HepG2 (cell line): ENCODE data around the gene PCDHGA11. TPM values are rescaled to one million over a fixed set of nuclear protein-coding genes. Genes with fewer than 3 reads are reported as not detected.

Source experiments
- ATAC-seq: fragments of 200-7000 bp; cut with Tn5 transposase; 3 replicates; pipeline ENCODE4 v1.9.1; 2020; ENCODE audit warnings: mild to moderate bottlenecking, moderate library complexity
- BruUV-seq: library from RNA; stranded (reverse); fragments of 400-500 nt; replicated peaks from 2 replicates; lab custom pipeline; 2021; lab: Mats Ljungman, UMichigan
- CTCF ChIA-PET: fragments of 300-600 bp; formaldehyde crosslinking; extraction: SDS; loops from one replicate; lab custom pipeline; 2021; ENCODE audit warnings: low total read pairs, inconsistent platforms, low intra/inter-chr PET ratio; lab: Yijun Ruan, JAX
- POLR2A ChIA-PET: fragments of 350-600 bp; sonication (Branson Sonifier 250); formaldehyde crosslinking; loops from one replicate; lab custom pipeline; 2020; ENCODE audit warnings: antibody characterized with exemption, inconsistent platforms; lab: Yijun Ruan, JAX
- DNase-seq: peaks from one replicate; pipeline ENCODE4 v3.0.0-alpha.2; 2015; ENCODE audit warnings: low spot score
- FAIRE-seq: peaks from 3 replicates; lab custom pipeline; 2011; peaks lifted over from hg19 to GRCh38; lab: Jason Lieb, UNC
- H2AFZ ChIP-seq: one replicate; pipeline ENCODE4 v1.6.1; 2011; ENCODE audit warnings: low read length, inconsistent platforms
- H3K27ac ChIP-seq: fragments of 300-600 bp; 3 replicates; pipeline ENCODE4 v1.8.0; 2011; ENCODE audit warnings: mixed run types, mild to moderate bottlenecking, mixed read lengths, low read length, inconsistent platforms; ENCODE audit not compliant: insufficient read depth; ENCODE audit errors: extremely low read length
- H3K27me3 ChIP-seq, 2 experiments: fragments of 200-600 bp in 1 of 2; 2 replicates in 1 of 2; 3 replicates in 1 of 2; pipeline versions ENCODE4 v1.6.0 to v1.8.0; 2011; ENCODE audit warnings: low read length in 2 of 2, mild to moderate bottlenecking in 2 of 2, moderate library complexity in 2 of 2, inconsistent platforms in 1 of 2; ENCODE audit not compliant: insufficient read depth in 2 of 2, control insufficient read depth in 1 of 2
- H3K36me3 ChIP-seq, 2 experiments: fragments of 200-600 bp in 1 of 2; replicated peaks in 1 of 2; 2 replicates in 1 of 2; 3 replicates in 1 of 2; pipeline versions ENCODE4 v1.5.1 to v1.8.0; 2011; ENCODE audit warnings: low read length in 2 of 2, inconsistent platforms in 1 of 2; ENCODE audit not compliant: insufficient read depth in 2 of 2, control insufficient read depth in 1 of 2
- H3K4me1 ChIP-seq: 2 replicates; pipeline ENCODE4 v1.5.1; 2012; ENCODE audit warnings: low read length, inconsistent platforms; ENCODE audit not compliant: insufficient read depth
- H3K4me2 ChIP-seq: 2 replicates; pipeline ENCODE4 v1.6.0; 2011; ENCODE audit warnings: low read depth, low read length, inconsistent platforms
- H3K4me3 ChIP-seq, 3 experiments: fragments of 200-600 bp in 1 of 3; sonication (generic), shearing (Covaris generic) in 1 of 3; replicated peaks in 1 of 3; 2 replicates each; pipeline ENCODE4 v1.5.1; 2011 to 2016; ENCODE audit warnings: low read length in 3 of 3, inconsistent platforms in 2 of 3, low read depth in 2 of 3, mild to moderate bottlenecking in 2 of 3, control low read depth in 1 of 3, mixed read lengths in 1 of 3; ENCODE audit not compliant: insufficient read depth in 1 of 3
- H3K79me2 ChIP-seq: one replicate; pipeline ENCODE4 v1.6.1; 2011; ENCODE audit warnings: low read length, inconsistent platforms; ENCODE audit not compliant: insufficient read depth
- H3K9ac ChIP-seq: 2 replicates; pipeline ENCODE4 v1.6.0; 2011; ENCODE audit warnings: mild to moderate bottlenecking, low read depth, low read length, inconsistent platforms; ENCODE audit not compliant: insufficient read depth
- H3K9me3 ChIP-seq: 2 replicates; pipeline ENCODE4 v1.5.1; 2012; ENCODE audit warnings: mild to moderate bottlenecking, low read length
- H4K20me1 ChIP-seq: 2 replicates; pipeline ENCODE4 v1.6.0; 2011; ENCODE audit warnings: inconsistent platforms, mild to moderate bottlenecking, low read length, moderate library complexity; ENCODE audit not compliant: insufficient read depth
- BCLAF1 ChIP-seq: fragments of 450-650 bp; IDR thresholded peaks from 2 replicates; pipeline ENCODE4 v1.6.1; 2017; ENCODE audit warnings: mild to moderate bottlenecking
- CCAR2 ChIP-seq: fragments of 200-400 bp; formaldehyde crosslinking; optimal IDR thresholded peaks from 2 replicates; pipeline ENCODE3; 2018; ENCODE audit warnings: low read depth, mild to moderate bottlenecking, low read length, moderate library complexity
- DMAP1 ChIP-seq: IDR thresholded peaks from 2 replicates; pipeline ENCODE4 v1.6.1; 2016
- HDAC2 ChIP-seq: sonication (generic); formaldehyde crosslinking; IDR thresholded peaks from 2 replicates; pipeline ENCODE4 v1.4.0; 2020; ENCODE audit warnings: missing genetic modification reagents
- HMGA1 ChIP-seq: sonication (generic); formaldehyde crosslinking; conservative IDR thresholded peaks from 2 replicates; pipeline ENCODE4 v1.4.0; 2020; ENCODE audit warnings: missing genetic modification reagents
- KMT2A ChIP-seq: sonication (generic); formaldehyde crosslinking; IDR thresholded peaks from 2 replicates; pipeline ENCODE4 v1.4.0; 2020; ENCODE audit warnings: missing genetic modification reagents
- MAFF ChIP-seq: IDR thresholded peaks from 2 replicates; pipeline ENCODE4 v1.6.1; 2011; ENCODE audit warnings: low read depth, low read length, improper control_type of control experiment
- TGIF2 ChIP-seq: IDR thresholded peaks from 2 replicates; pipeline ENCODE4 v1.6.1; 2016; ENCODE audit warnings: control low read depth, missing compliant biosample characterization
- ZNF234 ChIP-seq: sonication (generic); formaldehyde crosslinking; conservative IDR thresholded peaks from 2 replicates; pipeline ENCODE4 v1.5.1; 2020; ENCODE audit warnings: mild to moderate bottlenecking, missing genetic modification reagents
- ZNF382 ChIP-seq: sonication (generic); formaldehyde crosslinking; IDR thresholded peaks from 2 replicates; pipeline ENCODE4 v1.5.0; 2020; ENCODE audit warnings: missing genetic modification reagents, mild to moderate bottlenecking, borderline replicate concordance
- ZNF441 ChIP-seq: sonication (generic); formaldehyde crosslinking; IDR thresholded peaks from 2 replicates; pipeline ENCODE4 v1.7.0; 2021; ENCODE audit warnings: missing genetic modification reagents, borderline replicate concordance
- ZNF574 ChIP-seq: sonication (generic); formaldehyde crosslinking; IDR thresholded peaks from 2 replicates; pipeline ENCODE4 v1.4.0; 2020; ENCODE audit warnings: missing genetic modification reagents
- ZNF614 ChIP-seq: IDR thresholded peaks from 2 replicates; pipeline ENCODE4 v1.6.1; 2018; ENCODE audit warnings: missing biosample characterization, missing genetic modification reagents, inconsistent platforms, borderline replicate concordance
- ZNF629 ChIP-seq: sonication (generic); formaldehyde crosslinking; conservative IDR thresholded peaks from 2 replicates; pipeline ENCODE4 v1.5.0; 2020; ENCODE audit warnings: missing genetic modification reagents
- ZNF781 ChIP-seq: sonication (generic); formaldehyde crosslinking; IDR thresholded peaks from 2 replicates; pipeline ENCODE4 v1.5.1; 2020; ENCODE audit warnings: borderline replicate concordance, mild to moderate bottlenecking, missing genetic modification reagents; ENCODE audit errors: not compliant biosample characterization
- ZNF788 ChIP-seq: sonication (generic); formaldehyde crosslinking; IDR thresholded peaks from 2 replicates; pipeline ENCODE4 v1.5.0; 2020; ENCODE audit warnings: mild to moderate bottlenecking, missing genetic modification reagents, borderline replicate concordance
- WGBS: methylation state at CpG from one replicate; pipeline ENCODE4 v1.1.6; 2017; ENCODE audit warnings: low lambda C conversion rate; 5-methylcytosine and 5-hydroxymethylcytosine counted together
- in situ Hi-C: cut with HindIII; loops from 2 replicates; pipeline ENCODE4 v1.10.0; 2017; ENCODE audit warnings: low pct_unique_long_range_greater_than_20kb; ENCODE audit not compliant: extremely low pct_ligation_motif_present
- intact Hi-C: fragments of 100-400 bp; cut with micrococcal nuclease; formaldehyde crosslinking; loops from one replicate; pipeline ENCODE4 v1.10.0; 2022; ENCODE audit not compliant: unreplicated experiment
- polyA plus RNA-seq, 8 experiments: library from polyadenylated mRNA; depleted of rRNA in 3 of 8; stranded (reverse) in 7 of 8; unstranded in 1 of 8; fragments of >200 nt; fragmentation: Illumina TruSeq in 4 of 8; extraction: Trizol in 4 of 8; gene quantifications; 2 replicates each; pipeline versions ENCODE4 v1.2.1 to v1.2.3, GENCODE V29; 2011 to 2016; ENCODE audit warnings: low read depth in 4 of 8, missing spikeins in 1 of 8, mixed read lengths in 1 of 8; ENCODE audit not compliant: insufficient read depth in 1 of 8
- total RNA-seq, 5 experiments: library from RNA; depleted of rRNA; stranded (reverse); fragments of >200 nt; fragmentation: Illumina TruSeq; extraction: Trizol; gene quantifications; 2 replicates each; pipeline ENCODE4 v1.2.3, GENCODE V29; 2016; ENCODE audit warnings: low read depth in 1 of 5

The PCDHGA11 gene
- total and polyA plus RNA-seq, 2 of the 13 experiments (the other 11 are each of a cell fraction or from before 2014, with no cell fraction given), result 0.04 to 0.24 TPM

- WGBS, result 64% methylated on average over 16 of the region's 21 CpGs
Observed at GRCh38 chr5:141393267-141393666, 27.6 kb upstream of the PCDHGA11 start.

More at GRCh38 chr5:141393267-141393666, 27.6 kb upstream of the PCDHGA11 start:
- Histone ChIP-seq H3K4me2 (no peak overlapping the region), H3K9me3 (peaks cover 51% of the 10 kb centered on the region), H3K4me3 (no peak overlapping the region), H2AFZ (no peak overlapping the region), H3K36me3 (no peaks in the 10 kb centered on the region), H3K27ac (no peak overlapping the region), H3K9ac (no peak overlapping the region), H3K27me3 (no peaks in the 10 kb centered on the region), H3K79me2 (no peaks in the 10 kb centered on the region), H3K4me1 (peaks cover 5% of the 10 kb centered on the region; the same call in 1 of the 2 replicates), H4K20me1 (no peaks in the 10 kb centered on the region)
- TF ChIP-seq KMT2A (CRISPR knock-in tag) (no peak), ZNF629 (CRISPR knock-in tag) (no peak), DMAP1 (CRISPR knock-in tag) (no peak), ZNF574 (CRISPR knock-in tag) (no peak), HMGA1 (CRISPR knock-in tag) (no peak), ZNF234 (CRISPR knock-in tag) (no peak), TGIF2 (CRISPR knock-in tag) (no peak), MAFF (no peak), ZNF781 (CRISPR knock-in tag) (no peak), HDAC2 (CRISPR knock-in tag) (no peak), ZNF788 (CRISPR knock-in tag) (no peak), ZNF382 (CRISPR knock-in tag) (no peak), BCLAF1 (no peak), ZNF614 (CRISPR knock-in tag) (no peak), ZNF441 (CRISPR knock-in tag) (no peak), CCAR2 (no peak)
- no TSS peak for BruUV-seq
- no peak for ATAC-seq
- ChIA-PET POLR2A (no interaction called here), CTCF (no interaction called here)
- no peak for DNase-seq
- intact Hi-C loops (no loop called here), in situ Hi-C loops (no loop called here)
- no peak for FAIRE-seq
